Heart right ventricle (tissue), 16 donors: Measurements from ENCODE around the gene P4HTM. TPM values are rescaled to one million over a fixed set of nuclear protein-coding genes. Genes with fewer than 3 reads are reported as not detected.

Source experiments
- ATAC-seq, 8 donors: fragments of 200-7000 bp; cut with Tn5 transposase; one replicate each; pipeline ENCODE4 v1.9.1; 2020; ENCODE audit warnings: mild to moderate bottlenecking in 8 of 8, moderate library complexity in 8 of 8, moderate number of reproducible peaks in 1 of 8
- DNase-seq, 2 donors: peaks; one replicate each; pipeline ENCODE4 v3.0.0-alpha.2; 2020
- H3K27ac ChIP-seq, 10 donors: fragments of 200-600 bp; sonication (generic) in 2 of 10; one replicate each; pipeline versions ENCODE4 v1.5.0 to v1.8.0; 2020 to 2022; ENCODE audit warnings: mild to moderate bottlenecking in 3 of 10
- H3K27me3 ChIP-seq, 7 donors: fragments of 200-600 bp; one replicate each; pipeline ENCODE4 v1.8.0; 2021 to 2022; ENCODE audit warnings: mild to moderate bottlenecking in 2 of 7
- H3K36me3 ChIP-seq, 9 donors: fragments of 200-600 bp; sonication (generic) in 1 of 9; one replicate each; pipeline versions ENCODE4 v1.5.0 to v1.8.0; 2020 to 2022; ENCODE audit warnings: mild to moderate bottlenecking in 2 of 9
- H3K4me1 ChIP-seq, 9 donors: fragments of 200-600 bp; sonication (generic) in 1 of 9; one replicate each; pipeline versions ENCODE4 v1.5.0 to v1.8.0; 2020 to 2022; ENCODE audit warnings: mild to moderate bottlenecking in 4 of 9
- H3K4me3 ChIP-seq, 10 donors: fragments of 200-600 bp; sonication (generic) in 2 of 10; one replicate each; pipeline versions ENCODE4 v1.5.0 to v1.8.0; 2020 to 2022; ENCODE audit warnings: mild to moderate bottlenecking in 7 of 10, moderate library complexity in 2 of 10
- H3K9me3 ChIP-seq, 11 donors: fragments of 200-600 bp in 10 of 11; sonication (generic) in 2 of 11; one replicate each; pipeline versions ENCODE4 v1.5.0 to v1.8.0; 2013 to 2022; ENCODE audit warnings: mild to moderate bottlenecking in 2 of 11, control low read depth in 1 of 11, moderate library complexity in 1 of 11
- CTCF ChIP-seq, 9 donors: fragments of 200-600 bp; sonication (generic) in 2 of 9; IDR thresholded peaks; one replicate each; pipeline versions ENCODE4 v1.5.0 to v1.8.0; 2021 to 2022; ENCODE audit warnings: antibody characterized with exemption in 9 of 9, mild to moderate bottlenecking in 5 of 9, moderate library complexity in 1 of 9
- WGBS, 2 donors: extraction: QIAGEN DNeasy Blood & Tissue Kit; methylation state at CpG; one replicate each; pipeline ENCODE4 v1.1.7; 2013; ENCODE audit warnings: inconsistent platforms in 1 of 2; 5-methylcytosine and 5-hydroxymethylcytosine counted together
- intact Hi-C, 10 donors: fragments of 100-400 bp; cut with DNase I; formaldehyde crosslinking; loops; one replicate each; pipeline versions ENCODE4 v1.11.1 to v1.14.2; 2022
- polyA plus RNA-seq, 2 donors: library from polyadenylated mRNA; stranded (reverse); fragments of 200-250 nt; gene quantifications; one replicate each; pipeline ENCODE4 v1.2.3, GENCODE V29; 2013
- total RNA-seq, 10 donors: library from RNA; stranded (reverse); fragmentation: NEBNext Ultra II Directional in 3 of 10; extraction: Animal tissue kit (Norgen Biotek cat#: 25700) in 3 of 10; gene quantifications; one replicate each; pipeline versions ENCODE4 v1.2.1 to v1.2.4, GENCODE V29; 2021 to 2023
- donor health status: Arrhythmogenic right ventricular cardiomyopathy.
- donor health status: ischemic (EF 13 %, LVEDD 7.1; RV severe dilation, severe dysfunction).
- donor health status: healthy with polysubstance abuse.
- donor health status: DM: no; HTN: yes; CAD: no.
- donor health status: DM: no; HTN: no; CAD: no.
- donor health status: ischemic (EF 25% LVEDD 6.9; RV normal size, moderate dysfunction).
- donor health status: ischemic (EF 25% LVEDD 5.7; RV mildly dilated, moderate dysfunction).
- donor health status: healthy.
- donor health status: DM: yes; HTN: yes; CAD: no.
- donor health status: Ischemic cardiomyopathy.
- donor health status: ischemic (EF 35%, LVEDD 5.7; RV mildly dilated, moderate dysfunction).
- donor health status: nonischemic (EF 11% LVEDD 7.7; RV severe dilation, severe dysfunction).
- donor health status: DM: yes; HTN: yes; CAD: no.
- donor health status: PGD.
- donor health status: ischemic (EF 29% LVEDD 5.4; RV normal size, mild dysfunction).
- donor health status: nonischemic (EF 23%, LVEDD 6.1; RV moderate dilation, normal function).

P4HTM gene
- total and polyA plus RNA-seq, 12 donors: 23.8 to 41.7 (median 30.5) TPM

GRCh38 chr3:49021213-49021812 is 31.3 kb downstream of the P4HTM start:
- 0 to 1% methylated on average over 60 of the region's 60 CpGs for WGBS, 2 donors

GRCh38 chr3:49021813-49022687 is 32.0 kb downstream of the P4HTM start, which contains the start of gene NDUFAF3:
NDUFAF3 (plus strand) TSS chr3:49022121; CDS start chr3:49022145, 24 bp downstream.
- 0% methylated on average over 73 to 83 of the region's 83 CpGs for WGBS, 2 donors
- H3K9me3 ChIP-seq: no peaks in the 10 kb centered on the region
- peaks cover 0 to 43% (median 31%) of the 10 kb centered on the region in 9 donors for H3K36me3 ChIP-seq
- peak within 1 kb of the TSS; percentile 69 to 99 (median 92) for H3K4me3 ChIP-seq
- H3K4me1 ChIP-seq: peaks cover 8 to 72% (median 49%) of the 10 kb centered on the region in 9 donors
- peak within 1 kb of the TSS; percentile 98 to 100 (median 100) for H3K27ac ChIP-seq
- no peaks in the 10 kb centered on the region for H3K27me3 ChIP-seq
- intact Hi-C loops: loop anchor here in 3 of 10 donors (1.0 to 10.0 kb wide), 3 partner anchors 33 to 403 kb away; partner anchors contain the start of genes AMT (in 1 of the 3) and NICN1 (in 1 of the 3)
- peak; percentile 82 to 91 (median 89) for ATAC-seq
- DNase-seq: peak; percentile 92 to 95
- peak; percentile 92 to 100 (median 99) for TF ChIP-seq CTCF (IDR thresholded peaks at IDR 0.05)

More at GRCh38 chr3:49021213-49021812, 31.3 kb downstream of the P4HTM start:
- Histone ChIP-seq H3K36me3 (peaks cover 0 to 42% (median 26%) of the 10 kb centered on the region in 9 donors), H3K4me1 (peaks cover 8 to 71% (median 49%) of the 10 kb centered on the region in 9 donors), H3K9me3 (no peaks in the 10 kb centered on the region), H3K27me3 (no peaks in the 10 kb centered on the region), H3K27ac (peak overlapping the region; percentile 98 to 100 (median 100)), H3K4me3 (peak overlapping the region; percentile 69 to 99 (median 92))
- TF ChIP-seq CTCF (IDR thresholded peaks at IDR 0.05): no peak
- intact Hi-C loops: loop anchor here in 3 of 10 donors (2.0 to 10.0 kb wide), 2 partner anchors 33 to 403 kb away; partner anchors contain the start of genes AMT (in 1 of the 3) and NICN1 (in 1 of the 3)
- peak; percentile 99 for DNase-seq
- peak; percentile 86 to 95 (median 92) for ATAC-seq

GRCh38 chr3:49022688-49023171 is 32.7 kb downstream of the P4HTM start:
- intact Hi-C loops: loop anchor here in 1 of 10 donors (1.0 to 10.0 kb wide), 2 partner anchors 33 to 402 kb away; partner anchors contain the start of genes AMT and NICN1
- Histone ChIP-seq H3K27me3 (no peaks in the 10 kb centered on the region), H3K27ac (peak overlapping the region in 9 of 10 donors; percentile 99 to 100 (median 100)), H3K4me1 (peaks cover 4 to 65% (median 42%) of the 10 kb centered on the region in 9 donors), H3K9me3 (no peaks in the 10 kb centered on the region), H3K36me3 (peaks cover 0 to 49% (median 31%) of the 10 kb centered on the region in 9 donors), H3K4me3 (peak overlapping the region; percentile 69 to 99 (median 92))
- ATAC-seq (no peak), DNase-seq (no peak)
- WGBS, 2 donors: 25 to 28% methylated on average over 12 of the region's 12 CpGs
- TF ChIP-seq CTCF (IDR thresholded peaks at IDR 0.05): no peak

GRCh38 chr3:49023775-49024174 is 33.7 kb downstream of the P4HTM start:
- DNase-seq (no peak), ATAC-seq (no peak)
- Histone ChIP-seq H3K27ac (no peak overlapping the region), H3K36me3 (peaks cover 0 to 52% (median 31%) of the 10 kb centered on the region in 9 donors), H3K4me3 (no peak overlapping the region), H3K4me1 (peaks cover 10 to 69% (median 44%) of the 10 kb centered on the region in 9 donors), H3K27me3 (no peaks in the 10 kb centered on the region), H3K9me3 (no peaks in the 10 kb centered on the region)
- intact Hi-C loops: loop anchor here in 1 of 10 donors (10.0 kb wide), 1 partner anchor 401 kb away; the partner anchor contains the start of genes AMT and NICN1
- WGBS, 2 donors: 88 to 95% methylated on average over 4 of the region's 4 CpGs
- no peak for TF ChIP-seq CTCF (IDR thresholded peaks at IDR 0.05)
